OCI-LY3 (cell line): ENCODE measurements around the gene KRT79.

ENCODE experiments used
- H2AFZ ChIP-seq: fragments of 200-600, 300-600 bp; shearing (Covaris generic); 2 replicates; pipeline ENCODE4 v1.6.0; 2014; ENCODE audit warnings: antibody characterized with exemption, low read depth, low read length
- H3K27ac ChIP-seq: fragments of 200-600, 300-600 bp; sonication (generic); 2 replicates; pipeline ENCODE4 v1.5.1; 2014; ENCODE audit warnings: mild to moderate bottlenecking, low read length, moderate library complexity, mixed read lengths
- H3K27me3 ChIP-seq: fragments of 200-600, 300-600 bp; sonication (generic); 2 replicates; pipeline ENCODE4 v1.6.1; 2014; ENCODE audit warnings: low read depth, low read length, mixed read lengths
- H3K36me3 ChIP-seq: fragments of 200-600, 300-600 bp; sonication (generic); replicated peaks from 2 replicates; pipeline ENCODE3; 2014; ENCODE audit warnings: low read depth, low read length, mixed read lengths
- H3K4me1 ChIP-seq: fragments of 300-600, 200-600 bp; sonication (generic); 2 replicates; pipeline ENCODE4 v1.6.1; 2014; ENCODE audit warnings: low read length, mixed read lengths
- H3K4me2 ChIP-seq: fragments of 200-600, 300-600 bp; sonication (generic); 2 replicates; pipeline ENCODE4 v1.6.1; 2014; ENCODE audit warnings: low read length, mixed read lengths
- H3K4me3 ChIP-seq: fragments of 300-600, 200-600 bp; sonication (generic); 2 replicates; pipeline ENCODE4 v1.5.1; 2014; ENCODE audit warnings: antibody characterized with exemption, mild to moderate bottlenecking, low read length, moderate library complexity
- H3K79me2 ChIP-seq: fragments of 300-600, 200-600 bp; shearing (Covaris generic); 2 replicates; pipeline ENCODE4 v1.6.1; 2014; ENCODE audit warnings: mild to moderate bottlenecking, low read length, mixed read lengths
- H3K9ac ChIP-seq: fragments of 300-600, 200-600 bp; shearing (Covaris generic); 2 replicates; pipeline ENCODE4 v1.6.0; 2014; ENCODE audit warnings: mild to moderate bottlenecking, low read length, moderate library complexity
- H3K9me3 ChIP-seq: fragments of 200-600, 300-600 bp; shearing (Covaris generic); 2 replicates; pipeline ENCODE4 v1.6.1; 2014; ENCODE audit warnings: low read length, mixed read lengths; ENCODE audit not compliant: insufficient read depth
- H4K20me1 ChIP-seq: fragments of 200-600, 300-600 bp; sonication (generic); 2 replicates; pipeline ENCODE4 v1.6.1; 2016; ENCODE audit warnings: low read length, mixed read lengths; ENCODE audit not compliant: insufficient read depth
- CTCF ChIP-seq: fragments of 200-600, 300-600 bp; sonication (generic); IDR thresholded peaks from 2 replicates; pipeline ENCODE4 v1.5.1; 2014; ENCODE audit warnings: antibody characterized with exemption, low read length, low read depth
- EZH2phosphoT487 ChIP-seq: fragments of 200-600 bp; shearing (Covaris generic); IDR thresholded peaks from 2 replicates; pipeline ENCODE4 v1.6.1; 2018; ENCODE audit warnings: antibody characterized with exemption, mixed run types, low read depth

The KRT79 gene

GRCh38 chr12:52832451-52832850 is 1.7 kb downstream of the KRT79 start:
- Histone ChIP-seq H3K4me3 (no peak overlapping the region), H3K27me3 (peaks cover 37% of the 10 kb centered on the region), H3K4me1 (no peaks in the 10 kb centered on the region), H3K79me2 (no peaks in the 10 kb centered on the region), H2AFZ (no peak overlapping the region), H3K9me3 (no peaks in the 10 kb centered on the region), H3K27ac (no peak overlapping the region), H3K36me3 (no peaks in the 10 kb centered on the region), H4K20me1 (no peaks in the 10 kb centered on the region), H3K4me2 (no peak overlapping the region), H3K9ac (no peak overlapping the region)
- TF ChIP-seq CTCF = no peak
- TF ChIP-seq EZH2phosphoT487 = no peak

GRCh38 chr12:52831251-52831650 is 2.9 kb downstream of the KRT79 start:
- Histone ChIP-seq H3K36me3 (no peaks in the 10 kb centered on the region), H3K79me2 (no peaks in the 10 kb centered on the region), H3K4me2 (no peak overlapping the region), H3K27ac (no peak overlapping the region), H3K9ac (no peak overlapping the region), H3K4me3 (no peak overlapping the region), H4K20me1 (no peaks in the 10 kb centered on the region), H3K9me3 (no peaks in the 10 kb centered on the region), H3K4me1 (no peaks in the 10 kb centered on the region), H2AFZ (no peak overlapping the region), H3K27me3 (peaks cover 27% of the 10 kb centered on the region)
- no peak for TF ChIP-seq EZH2phosphoT487
- no peak for TF ChIP-seq CTCF

GRCh38 chr12:52829986-52830770 is 3.9 kb downstream of the KRT79 start:
- Histone ChIP-seq H2AFZ (no peak overlapping the region), H3K4me3 (no peak overlapping the region), H3K36me3 (no peaks in the 10 kb centered on the region), H4K20me1 (no peaks in the 10 kb centered on the region), H3K27ac (no peak overlapping the region), H3K4me1 (no peaks in the 10 kb centered on the region), H3K4me2 (no peak overlapping the region), H3K9me3 (no peaks in the 10 kb centered on the region), H3K9ac (no peak overlapping the region), H3K79me2 (no peaks in the 10 kb centered on the region), H3K27me3 (peaks cover 24% of the 10 kb centered on the region)
- TF ChIP-seq CTCF (no peak), EZH2phosphoT487 (no peak)

- Histone ChIP-seq H3K9ac (no peak overlapping the region), H2AFZ (no peak overlapping the region), H3K79me2 (no peaks in the 10 kb centered on the region), H3K36me3 (no peaks in the 10 kb centered on the region), H3K4me2 (no peak overlapping the region), H3K4me3 (no peak overlapping the region), H3K4me1 (no peaks in the 10 kb centered on the region), H3K27ac (no peak overlapping the region), H3K9me3 (no peaks in the 10 kb centered on the region), H3K27me3 (peaks cover 24% of the 10 kb centered on the region), H4K20me1 (no peaks in the 10 kb centered on the region)
- TF ChIP-seq CTCF (no peak), EZH2phosphoT487 (no peak)
Measured at GRCh38 chr12:52828591-52829021, 5.5 kb downstream of the KRT79 start.
